Lung (tissue), 12 donors: ENCODE results near the gene SRBD1. TPM values are rescaled to one million over a fixed set of nuclear protein-coding genes. Genes with fewer than 3 reads are reported as not detected.
A peak's percentile ranks its signal among the peaks of the same experiment; 100 is the strongest.

Experiments
- ATAC-seq: fragments of 200-7000 bp; cut with Tn5 transposase; one replicate; pipeline ENCODE4 v1.9.1; 2020; ENCODE audit warnings: moderate number of reproducible peaks; ENCODE audit not compliant: insufficient read depth, low FRiP score
- DNase-seq, 3 donors: peaks; one replicate each; pipeline ENCODE4 v3.0.0-alpha.2; 2013 to 2017
- H3K27ac ChIP-seq, 2 donors: one replicate each; pipeline ENCODE4 v1.5.1; 2013; ENCODE audit warnings: mild to moderate bottlenecking in 2 of 2, moderate library complexity in 2 of 2, control low read depth in 1 of 2, inconsistent platforms in 1 of 2, low read depth in 1 of 2, low read length in 1 of 2
- H3K27me3 ChIP-seq, 3 donors: one replicate each; pipeline ENCODE4 v1.5.1; 2013; ENCODE audit warnings: low read length in 2 of 3; ENCODE audit not compliant: control insufficient read depth in 3 of 3, insufficient read depth in 3 of 3
- H3K36me3 ChIP-seq, 4 donors: one replicate each; pipeline ENCODE4 v1.5.1; 2013; ENCODE audit warnings: low read length in 4 of 4, mild to moderate bottlenecking in 1 of 4, moderate library complexity in 1 of 4; ENCODE audit not compliant: control insufficient read depth in 4 of 4, insufficient read depth in 4 of 4
- H3K4me1 ChIP-seq, 5 donors: one replicate each; pipeline ENCODE4 v1.5.1; 2013; ENCODE audit warnings: low read length in 5 of 5, mild to moderate bottlenecking in 2 of 5, moderate library complexity in 1 of 5; ENCODE audit not compliant: control insufficient read depth in 5 of 5, insufficient read depth in 5 of 5
- H3K4me3 ChIP-seq: one replicate; pipeline ENCODE4 v1.5.1; 2013; ENCODE audit warnings: mild to moderate bottlenecking, control low read depth, moderate library complexity
- H3K9ac ChIP-seq, 2 donors: one replicate each; pipeline ENCODE4 v1.5.1; 2013; ENCODE audit warnings: low read length in 2 of 2, control low read depth in 1 of 2; ENCODE audit not compliant: insufficient read depth in 1 of 2
- H3K9me3 ChIP-seq, 4 donors: one replicate each; pipeline ENCODE4 v1.5.1; 2013; ENCODE audit warnings: low read length in 3 of 4, mild to moderate bottlenecking in 1 of 4, moderate library complexity in 1 of 4; ENCODE audit not compliant: control insufficient read depth in 4 of 4, insufficient read depth in 3 of 4
- WGBS, 2 donors: extraction: QIAGEN DNeasy Blood & Tissue Kit; methylation state at CpG; one replicate each; pipeline ENCODE4 v1.1.7; 2013; 5-methylcytosine and 5-hydroxymethylcytosine counted together
- polyA plus RNA-seq, 2 donors: library from polyadenylated mRNA; stranded (reverse); fragments of 200-250 nt; gene quantifications; one replicate each; pipeline ENCODE4 v1.2.1, GENCODE V29; 2013
- total RNA-seq, 2 donors: library from RNA; depleted of rRNA in 1 of 2; stranded (reverse); fragments of >200 nt in 1 of 2; gene quantifications; one replicate each; pipeline ENCODE4 v1.2.1, GENCODE V29; 2014 to 2021
- TF ChIP-seq, protein P1 (sequence below): IDR thresholded peaks from 2 replicates; pipeline ENCODE4 v1.5.1; 2012; ENCODE audit warnings: mild to moderate bottlenecking; ENCODE audit errors: control extremely low read depth, extremely low read depth
- donor health status: control.
- donor health status: control.
- donor health status: Bipolar disorder and iron deficiency.
- donor health status: healthy.
- donor health status: DM: yes; HTN: yes; CAD: no.

Gene SRBD1
- total and polyA plus RNA-seq, 4 donors = 5.6 to 30.6 (median 11.5) TPM

DNA sequence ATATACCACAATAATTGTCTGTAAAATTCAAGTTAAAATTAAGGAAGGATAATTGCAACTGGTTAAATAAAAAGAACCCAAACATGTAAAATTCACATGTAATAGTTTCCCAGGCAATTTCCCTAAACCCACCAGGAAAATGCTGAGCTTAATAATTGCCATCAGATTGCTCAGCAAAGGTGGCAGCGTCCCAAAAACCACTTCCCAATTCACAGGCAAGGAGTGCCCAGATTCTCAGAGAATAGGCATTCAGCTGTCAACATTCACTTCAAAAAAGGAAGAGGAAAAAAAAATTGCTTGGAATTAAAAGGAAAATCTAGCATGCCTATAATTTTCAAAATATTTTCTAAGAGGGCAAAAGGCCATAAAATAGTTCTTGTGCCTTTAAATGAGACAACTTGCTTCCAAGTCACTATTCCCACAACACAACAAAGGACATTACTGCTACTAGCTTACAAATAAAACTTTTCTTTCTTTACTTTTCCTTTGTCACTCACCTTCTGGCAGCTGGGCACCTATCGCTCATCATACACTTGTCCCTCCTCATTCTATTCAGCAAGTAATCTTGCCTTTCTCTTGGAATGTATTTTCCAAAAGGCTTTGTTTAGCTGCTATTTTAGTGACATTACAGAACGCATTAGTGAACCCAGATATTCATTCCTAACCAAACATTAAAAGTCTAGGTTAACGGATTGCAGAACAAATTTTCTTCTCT lies 15.2 kb downstream of the SRBD1 start:
- Histone ChIP-seq H3K36me3 (peaks cover 5 to 21% (median 16%) of the 10 kb centered on the region in 4 donors), H3K4me3 (no peak overlapping the region), H3K4me1 (peaks cover 0 to 2% (median 0%) of the 10 kb centered on the region in 5 donors), H3K9me3 (no peaks in the 10 kb centered on the region), H3K27me3 (no peaks in the 10 kb centered on the region), H3K27ac (no peak overlapping the region), H3K9ac (no peak overlapping the region)
- ATAC-seq (peak; percentile 62), DNase-seq (peak in 2 of 3 donors; percentile 14 to 35)
- TF ChIP-seq, protein P1, sequence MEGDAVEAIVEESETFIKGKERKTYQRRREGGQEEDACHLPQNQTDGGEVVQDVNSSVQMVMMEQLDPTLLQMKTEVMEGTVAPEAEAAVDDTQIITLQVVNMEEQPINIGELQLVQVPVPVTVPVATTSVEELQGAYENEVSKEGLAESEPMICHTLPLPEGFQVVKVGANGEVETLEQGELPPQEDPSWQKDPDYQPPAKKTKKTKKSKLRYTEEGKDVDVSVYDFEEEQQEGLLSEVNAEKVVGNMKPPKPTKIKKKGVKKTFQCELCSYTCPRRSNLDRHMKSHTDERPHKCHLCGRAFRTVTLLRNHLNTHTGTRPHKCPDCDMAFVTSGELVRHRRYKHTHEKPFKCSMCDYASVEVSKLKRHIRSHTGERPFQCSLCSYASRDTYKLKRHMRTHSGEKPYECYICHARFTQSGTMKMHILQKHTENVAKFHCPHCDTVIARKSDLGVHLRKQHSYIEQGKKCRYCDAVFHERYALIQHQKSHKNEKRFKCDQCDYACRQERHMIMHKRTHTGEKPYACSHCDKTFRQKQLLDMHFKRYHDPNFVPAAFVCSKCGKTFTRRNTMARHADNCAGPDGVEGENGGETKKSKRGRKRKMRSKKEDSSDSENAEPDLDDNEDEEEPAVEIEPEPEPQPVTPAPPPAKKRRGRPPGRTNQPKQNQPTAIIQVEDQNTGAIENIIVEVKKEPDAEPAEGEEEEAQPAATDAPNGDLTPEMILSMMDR = no peak
- 60 to 68% methylated on average over 4 of the region's 4 CpGs for WGBS, 2 donors

DNA sequence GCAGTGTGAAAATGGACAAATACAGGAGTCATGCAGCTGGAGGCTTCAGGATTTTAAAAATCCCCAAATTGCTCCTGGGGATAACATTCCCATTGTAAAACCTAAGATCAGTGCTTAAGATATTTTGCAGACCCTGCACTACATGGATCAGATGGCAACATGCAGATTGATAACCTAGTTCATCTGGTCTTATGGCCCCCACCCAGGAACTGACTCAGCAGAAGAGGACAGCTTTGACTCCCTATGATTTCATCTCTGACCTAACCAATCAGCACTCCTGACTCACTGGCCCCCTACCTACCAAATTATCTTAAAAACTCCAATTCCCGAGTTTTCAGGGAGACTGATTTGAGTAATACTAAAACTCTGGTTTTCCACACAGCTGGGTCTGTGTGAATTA lies 20.0 kb downstream of the SRBD1 start:
- ATAC-seq (no peak), DNase-seq (no peak)
- TF ChIP-seq, protein P1 = no peak
- Histone ChIP-seq H3K4me1 (peaks cover 0 to 4% (median 4%) of the 10 kb centered on the region in 5 donors), H3K9me3 (no peaks in the 10 kb centered on the region), H3K9ac (no peak overlapping the region), H3K27ac (no peak overlapping the region), H3K27me3 (no peaks in the 10 kb centered on the region), H3K36me3 (peaks cover 0 to 3% (median under 1%) of the 10 kb centered on the region in 4 donors), H3K4me3 (no peak overlapping the region)
- 92 to 100% methylated on average over 1 of the region's 1 CpG for WGBS, 2 donors

DNA sequence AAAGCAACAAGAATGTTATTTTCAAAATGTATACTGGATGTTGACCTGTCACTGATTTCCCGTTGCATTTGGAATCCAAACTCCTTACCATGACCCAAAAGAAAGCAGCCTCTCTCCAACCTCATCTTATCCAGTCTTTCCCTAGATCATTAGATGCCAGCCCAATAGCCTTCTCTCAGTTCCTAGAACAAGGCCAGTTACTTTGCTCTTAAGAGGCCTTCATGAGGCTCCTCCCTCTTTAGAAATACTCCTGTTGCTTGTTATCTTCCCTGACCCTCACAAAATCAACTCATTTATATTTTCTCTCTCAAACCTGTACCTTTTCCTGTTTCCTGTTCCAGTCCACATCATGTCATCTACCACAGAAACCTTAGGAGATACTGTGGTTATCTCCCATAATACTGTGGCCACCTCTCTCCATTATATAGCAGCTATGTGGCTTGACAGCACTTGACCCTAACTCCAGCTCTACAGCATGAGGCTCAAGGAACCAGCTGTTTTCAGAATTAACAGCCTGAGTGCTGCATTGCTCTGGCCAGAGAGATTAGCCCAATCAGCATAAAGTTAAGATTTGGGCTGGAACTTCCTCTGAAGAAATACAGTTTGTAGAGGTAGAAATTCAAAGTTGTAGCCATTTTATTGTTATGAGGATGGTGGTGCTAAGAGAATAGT lies 22.8 kb downstream of the SRBD1 start:
- Histone ChIP-seq H3K9me3 (no peaks in the 10 kb centered on the region), H3K27me3 (no peaks in the 10 kb centered on the region), H3K4me3 (no peak overlapping the region), H3K27ac (no peak overlapping the region), H3K36me3 (peaks cover 0 to 1% (median 0%) of the 10 kb centered on the region in 4 donors), H3K4me1 (peaks cover 0 to 4% (median 4%) of the 10 kb centered on the region in 5 donors), H3K9ac (no peak overlapping the region)
- DNase-seq (peak in 2 of 3 donors; percentile 38 to 44), ATAC-seq (no peak)
- WGBS, 2 donors = 98% methylated on average over 1 of the region's 1 CpG
- TF ChIP-seq, protein P1 = no peak
